ENCODE results near the gene SEC61A2. TPM values are rescaled to one million over a fixed set of nuclear protein-coding genes. Genes with fewer than 3 reads are reported as not detected.
A peak's percentile ranks its signal among the peaks of the same experiment; 100 is the strongest.
"Not testable (repeated sequence)": the region's sequence is repeated elsewhere in the genome, so short reads cannot be mapped to it uniquely, and the experiment has no call there.

Gene SEC61A2
- total RNA-seq, 6 experiments from 2014 or later = 3.6 to 7.5 (median 6.5) TPM

GRCh38 chr10:12162927-12163326, 33.5 kb downstream of the SEC61A2 start:
- Histone ChIP-seq H3K9me3 (no peaks in the 10 kb centered on the region), H3K4me1 (peaks cover 0 to 25% (median 9%) of the 10 kb centered on the region in 4 donors), H3K36me3 (peaks cover 4 to 18% (median 10%) of the 10 kb centered on the region in 4 donors), H3K4me3 (no peak overlapping the region), H3K27me3 (no peaks in the 10 kb centered on the region), H3K27ac (no peak overlapping the region)
- intact Hi-C loops (cut with DNase I) = no loop called here
- DNase-seq (no peak), ATAC-seq (no peak)
- TF ChIP-seq CTCF (IDR thresholded peaks at IDR 0.05) (no peak), POLR2A (IDR thresholded peaks at IDR 0.05) (no peak)
- 98% methylated on average over 6 of the region's 6 CpGs for WGBS (ENCODE audit: insufficient coverage, low coverage, low lambda C conversion rate, missing lambda C conversion rate)

GRCh38 chr10:12164085-12164484, 34.6 kb downstream of the SEC61A2 start:
- Histone ChIP-seq H3K4me3 (peak overlapping the region in 1 of 3 donors; percentile 5), H3K4me1 (peaks cover 0 to 25% (median 9%) of the 10 kb centered on the region in 4 donors), H3K27me3 (no peaks in the 10 kb centered on the region), H3K27ac (peak overlapping the region in 2 of 3 donors; percentile 66 to 69), H3K36me3 (peaks cover 4 to 25% (median 9%) of the 10 kb centered on the region in 4 donors), H3K9me3 (no peaks in the 10 kb centered on the region)
- ATAC-seq (peak; percentile 89 to 94 (median 90)), DNase-seq (peak; percentile 58 to 86 (median 81))
- intact Hi-C loops (cut with DNase I) = no loop called here
- WGBS (ENCODE audit: insufficient coverage, low coverage, low lambda C conversion rate, missing lambda C conversion rate) = 33% methylated on average over 11 of the region's 12 CpGs
- TF ChIP-seq POLR2A (IDR thresholded peaks at IDR 0.05) = no peak
- TF ChIP-seq CTCF (IDR thresholded peaks at IDR 0.05) = peak in 2 of 4 donors; percentile 12 to 25

- H3K9me3 ChIP-seq = no peaks in the 10 kb centered on the region
- no peak overlapping the region for H3K4me3 ChIP-seq
- no peaks in the 10 kb centered on the region for H3K27me3 ChIP-seq
- no peak for DNase-seq
- WGBS (ENCODE audit: insufficient coverage, low coverage, low lambda C conversion rate, missing lambda C conversion rate) = 56% methylated on average over 3 of the region's 3 CpGs
- H3K36me3 ChIP-seq = peaks cover 4 to 33% (median 13%) of the 10 kb centered on the region in 4 donors
- peaks cover 0 to 25% (median 6%) of the 10 kb centered on the region in 4 donors for H3K4me1 ChIP-seq
- intact Hi-C loops (cut with DNase I) = no loop called here
- TF ChIP-seq POLR2A (IDR thresholded peaks at IDR 0.05) = no peak
- TF ChIP-seq CTCF (IDR thresholded peaks at IDR 0.05) = no peak
- ATAC-seq = no peak
- peak overlapping the region in 2 of 3 donors; percentile 66 to 69 for H3K27ac ChIP-seq
Measured at GRCh38 chr10:12165036-12165435, 35.6 kb downstream of the SEC61A2 start.

GRCh38 chr10:12165999-12166775, 36.7 kb downstream of the SEC61A2 start:
- ATAC-seq (peak in 3 of 4 donors; percentile 35 to 59 (median 37)), DNase-seq (no peak)
- H3K36me3 ChIP-seq = peaks cover 4 to 34% (median 17%) of the 10 kb centered on the region in 4 donors
- TF ChIP-seq POLR2A (IDR thresholded peaks at IDR 0.05) (no peak), CTCF (IDR thresholded peaks at IDR 0.05) (no peak)
- no peaks in the 10 kb centered on the region for H3K9me3 ChIP-seq
- 58% methylated on average over 6 of the region's 6 CpGs for WGBS (ENCODE audit: insufficient coverage, low coverage, low lambda C conversion rate, missing lambda C conversion rate)
- H3K4me3 ChIP-seq = no peak overlapping the region
- peak overlapping the region in 1 of 3 donors; percentile 66 for H3K27ac ChIP-seq
- H3K4me1 ChIP-seq = peaks cover 0 to 25% (median 6%) of the 10 kb centered on the region in 4 donors
- no peaks in the 10 kb centered on the region for H3K27me3 ChIP-seq
- intact Hi-C loops (cut with DNase I) = no loop called here

- intact Hi-C loops (cut with DNase I); ATAC-seq; H3K9me3 ChIP-seq; H3K4me3 ChIP-seq; DNase-seq; H3K27me3 ChIP-seq; H3K27ac ChIP-seq; H3K4me1 ChIP-seq: not testable (repeated sequence)
- WGBS (ENCODE audit: insufficient coverage, low coverage, low lambda C conversion rate, missing lambda C conversion rate) = 88% methylated on average over 5 of the region's 6 CpGs
- peaks cover 0 to 85% (median 26%) of the 10 kb centered on the region in 4 donors for H3K36me3 ChIP-seq
Measured at GRCh38 chr10:12171512-12171911, 42.0 kb downstream of the SEC61A2 start.

All from right lobe of liver (tissue), 6 donors.